Motor neuron (in vitro differentiated cells): ENCODE data around the gene BRCA2. TPM values are rescaled to one million over a fixed set of nuclear protein-coding genes. Genes with fewer than 3 reads are reported as not detected.

Experiments used
- ATAC-seq, 8 experiments: fragments of 200-7000 bp; cut with Tn5 transposase; replicated peaks in 6 of 8; 2 replicates each; pipeline ENCODE4 v1.8.0; 2021; ENCODE audit warnings: mild to moderate bottlenecking in 8 of 8, moderate library complexity in 8 of 8
- H3K27ac ChIP-seq, 2 donors: fragments of 250-450 bp; sonication (Bioruptor Pico); 2 replicates each; pipeline ENCODE4 v1.9.0; 2021; ENCODE audit warnings: antibody characterized with exemption in 2 of 2, mild to moderate bottlenecking in 2 of 2, moderate library complexity in 1 of 2
- H3K4me1 ChIP-seq, 2 donors: fragments of 250-450 bp; sonication (Bioruptor Pico); replicated peaks in 1 of 2; 2 replicates each; pipeline ENCODE4 v1.6.1; 2021; ENCODE audit warnings: antibody characterized with exemption in 2 of 2, mild to moderate bottlenecking in 2 of 2, moderate library complexity in 1 of 2
- H3K4me3 ChIP-seq, 5 donors: fragments of 250-450 bp; sonication (Bioruptor Pico); 2 replicates each; pipeline ENCODE4 v1.9.0; 2021; ENCODE audit warnings: antibody characterized with exemption in 5 of 5, mild to moderate bottlenecking in 5 of 5, moderate library complexity in 4 of 5
- WGBS, 10 experiments: fragments of 450-650 bp; shearing (Covaris generic); methylation state at CpG; one replicate each; pipeline ENCODE4 v1.0.0; 2022; 5-methylcytosine and 5-hydroxymethylcytosine counted together
- in situ Hi-C, 9 experiments: fragments of 400-800 bp; cut with MboI; loops; one replicate each; pipeline ENCODE4 v1.15.0; 2021; ENCODE audit warnings: low sequenced_read_pairs in 9 of 9, low pct_unique_long_range_greater_than_20kb in 2 of 9; ENCODE audit not compliant: unreplicated experiment in 9 of 9
- total RNA-seq, 8 experiments: library from RNA; unstranded; fragments of 300-600 nt; gene quantifications; 2 replicates each; pipeline versions ENCODE4 v1.2.3 to v1.2.4, GENCODE V29; 2022

The BRCA2 gene
- total RNA-seq, 8 experiments from 2014 or later = 0.54 to 9.1 (median 1.7) TPM

- H3K4me3 ChIP-seq = no peak overlapping the region
- H3K27ac ChIP-seq = no peak overlapping the region
- H3K4me1 ChIP-seq = no peaks in the 10 kb centered on the region
- ATAC-seq = no peak
- 60 to 94% (median 80%) methylated on average over 1 to 2 of the region's 2 CpGs; no CpG with 5 or more reads in 3 of the 10 experiments for WGBS, 10 experiments
- in situ Hi-C loops = no loop called here
Observed at GRCh38 chr13:32446773-32447465, 131.6 kb downstream of the BRCA2 start.

- in situ Hi-C loops = no loop called here
- no peak for ATAC-seq
Observed at GRCh38 chr13:32447894-32448623, 132.8 kb downstream of the BRCA2 start.

DNA sequence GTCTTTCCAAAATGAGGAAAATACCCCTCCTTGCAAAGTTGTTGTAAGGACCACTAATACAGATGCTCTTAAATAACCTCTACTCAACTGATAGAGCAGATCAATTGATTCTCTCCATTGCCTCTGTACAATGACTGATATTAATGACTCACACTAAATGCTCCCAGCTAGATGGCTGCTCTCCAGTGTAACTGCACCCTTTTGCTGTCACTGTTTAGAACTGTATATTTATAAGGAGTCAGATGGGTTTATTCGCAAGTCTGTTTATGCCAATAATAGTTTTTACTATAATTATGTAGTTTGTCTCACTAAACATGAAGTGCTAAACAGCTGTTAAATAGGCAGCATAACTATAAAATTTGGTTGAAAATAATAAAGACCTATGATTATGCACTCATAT lies 133.7 kb downstream of the BRCA2 start:
- Histone ChIP-seq H3K27ac (no peak overlapping the region), H3K4me1 (no peaks in the 10 kb centered on the region), H3K4me3 (no peak overlapping the region)
- in situ Hi-C loops = no loop called here
- peak in 5 of 8 experiments; percentile 22 to 73 (median 55) for ATAC-seq
- WGBS, 10 experiments = 29 to 100% (median 95%) methylated on average over 1 of the region's 1 CpG; no CpG with 5 or more reads in 4 of the 10 experiments

More at GRCh38 chr13:32447894-32448623, 132.8 kb downstream of the BRCA2 start:
- Histone ChIP-seq H3K4me1 (no peaks in the 10 kb centered on the region), H3K27ac (no peak overlapping the region), H3K4me3 (no peak overlapping the region)

Other genes starting within 250 kb of the BRCA2 start
- gene ZAR1L, start 145 bp upstream of the BRCA2 start, total RNA-seq = under 1 TPM in 2 of 8 experiments, not detected in 6; 0.23 to 0.52 TPM
- 1 to 10 TPM; 2.0 to 6.1 (median 4.2) TPM for gene N4BP2L1, start 112.6 kb downstream of the BRCA2 start, total RNA-seq
- 100 to 1,000 TPM in 4 of 8 experiments, 10 to 100 TPM in 4; 52.2 to 245 (median 110) TPM for gene N4BP2L2, start 223.3 kb downstream of the BRCA2 start, total RNA-seq